ENCODE data around the gene ANKRD40CL.

GRCh38 chr17:50758989-50759544, 8.3 kb downstream of the ANKRD40CL start:
- TF ChIP-seq, protein P1, sequence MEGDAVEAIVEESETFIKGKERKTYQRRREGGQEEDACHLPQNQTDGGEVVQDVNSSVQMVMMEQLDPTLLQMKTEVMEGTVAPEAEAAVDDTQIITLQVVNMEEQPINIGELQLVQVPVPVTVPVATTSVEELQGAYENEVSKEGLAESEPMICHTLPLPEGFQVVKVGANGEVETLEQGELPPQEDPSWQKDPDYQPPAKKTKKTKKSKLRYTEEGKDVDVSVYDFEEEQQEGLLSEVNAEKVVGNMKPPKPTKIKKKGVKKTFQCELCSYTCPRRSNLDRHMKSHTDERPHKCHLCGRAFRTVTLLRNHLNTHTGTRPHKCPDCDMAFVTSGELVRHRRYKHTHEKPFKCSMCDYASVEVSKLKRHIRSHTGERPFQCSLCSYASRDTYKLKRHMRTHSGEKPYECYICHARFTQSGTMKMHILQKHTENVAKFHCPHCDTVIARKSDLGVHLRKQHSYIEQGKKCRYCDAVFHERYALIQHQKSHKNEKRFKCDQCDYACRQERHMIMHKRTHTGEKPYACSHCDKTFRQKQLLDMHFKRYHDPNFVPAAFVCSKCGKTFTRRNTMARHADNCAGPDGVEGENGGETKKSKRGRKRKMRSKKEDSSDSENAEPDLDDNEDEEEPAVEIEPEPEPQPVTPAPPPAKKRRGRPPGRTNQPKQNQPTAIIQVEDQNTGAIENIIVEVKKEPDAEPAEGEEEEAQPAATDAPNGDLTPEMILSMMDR (optimal IDR thresholded peaks at IDR 0.05 in 1 of 3, IDR thresholded peaks at IDR 0.05 in 1 of 3, conservative IDR thresholded peaks at IDR 0.05 in 1 of 3; ENCODE audit: extremely low read depth in 1 of 3, insufficient read depth in 2 of 3, low read length in 3 of 3): no peak
- TF ChIP-seq EZH2 (IDR thresholded peaks at IDR 0.05; ENCODE audit: low read length): no peak
